Esophagus (tissue), 2 donors: ENCODE data around the gene TTLL3. TPM values are rescaled to one million over a fixed set of nuclear protein-coding genes. Genes with fewer than 3 reads are reported as not detected.
"Not testable (repeated sequence)": the region's sequence is repeated elsewhere in the genome, so short reads cannot be mapped to it uniquely, and the experiment has no call there.

Source experiments
- H3K27ac ChIP-seq, 2 donors: one replicate each; pipeline ENCODE4 v1.5.1; 2013; ENCODE audit warnings: low read depth in 2 of 2, mild to moderate bottlenecking in 2 of 2, inconsistent platforms in 1 of 2, low read length in 1 of 2, moderate library complexity in 1 of 2
- H3K27me3 ChIP-seq, 2 donors: one replicate each; pipeline ENCODE4 v1.6.1; 2013; ENCODE audit warnings: low read length in 2 of 2, control low read depth in 1 of 2, mild to moderate bottlenecking in 1 of 2; ENCODE audit not compliant: insufficient read depth in 2 of 2, control insufficient read depth in 1 of 2
- H3K36me3 ChIP-seq, 2 donors: one replicate each; pipeline ENCODE4 v1.6.1; 2013; ENCODE audit warnings: low read length in 1 of 2; ENCODE audit not compliant: control insufficient read depth in 2 of 2, insufficient read depth in 2 of 2
- H3K4me1 ChIP-seq, 2 donors: one replicate each; pipeline ENCODE4 v1.6.1; 2013; ENCODE audit warnings: low read length in 1 of 2; ENCODE audit not compliant: control insufficient read depth in 2 of 2, insufficient read depth in 2 of 2
- H3K4me3 ChIP-seq, 2 donors: one replicate each; pipeline ENCODE4 v1.5.1; 2013; ENCODE audit warnings: low read length in 2 of 2, mild to moderate bottlenecking in 2 of 2, low read depth in 1 of 2, moderate library complexity in 1 of 2
- H3K9me3 ChIP-seq, 2 donors: one replicate each; pipeline ENCODE4 v1.6.1; 2013; ENCODE audit warnings: mild to moderate bottlenecking in 2 of 2, low read depth in 1 of 2, low read length in 1 of 2, moderate library complexity in 1 of 2; ENCODE audit not compliant: control insufficient read depth in 2 of 2, insufficient read depth in 1 of 2
- WGBS, 2 donors: extraction: QIAGEN DNeasy Blood & Tissue Kit; methylation state at CpG; one replicate each; pipeline ENCODE4 v1.1.7; 2013; 5-methylcytosine and 5-hydroxymethylcytosine counted together
- polyA plus RNA-seq, 2 donors: library from polyadenylated mRNA; stranded (reverse); fragments of 200-250 nt; gene quantifications; one replicate each; pipeline ENCODE4 v1.2.3, GENCODE V29; 2013
- donor health status: healthy with polysubstance abuse.
- donor health status: Bipolar disorder and iron deficiency.

Gene TTLL3
- polyA plus RNA-seq, 2 donors = 14.5 to 31.2 TPM

DNA sequence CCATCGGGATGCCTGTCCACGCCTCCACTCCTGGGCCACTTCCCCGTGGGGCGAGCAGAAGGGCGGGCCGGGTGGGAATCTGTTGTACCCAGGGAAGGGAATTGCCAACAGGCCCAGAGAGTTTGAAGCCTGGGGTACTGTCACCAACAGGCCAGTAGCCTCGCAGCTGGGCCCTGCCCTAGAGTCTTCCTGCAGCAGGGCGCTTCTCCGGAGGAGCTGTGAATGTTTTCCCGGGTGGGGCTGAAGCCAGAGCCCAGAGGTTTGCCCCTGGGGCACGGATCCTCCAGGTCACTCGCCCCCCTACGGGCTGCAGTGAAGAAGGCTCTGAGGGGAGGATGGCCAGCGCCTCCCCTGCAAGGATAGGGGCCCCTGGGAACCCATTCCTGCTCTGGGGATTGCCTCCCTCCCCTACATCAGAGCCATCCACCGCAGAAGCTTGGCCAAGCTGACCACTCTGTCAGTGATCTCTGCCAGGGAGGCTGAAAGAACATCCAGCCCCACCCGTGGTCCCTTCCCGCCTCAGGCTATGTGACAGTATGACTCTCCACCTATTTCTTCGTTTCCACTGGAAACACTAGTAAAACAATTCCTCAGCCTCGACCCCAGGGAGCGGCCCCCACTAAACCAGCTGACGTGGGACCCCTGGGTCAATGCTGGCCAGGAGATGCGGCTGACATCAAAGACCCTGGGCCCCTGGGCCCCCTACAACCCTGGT, 53.2 kb downstream of the TTLL3 start:
- Histone ChIP-seq H3K27ac (peak overlapping the region; percentile 27 to 55), H3K36me3 (no peaks in the 10 kb centered on the region), H3K9me3 (no peaks in the 10 kb centered on the region), H3K27me3 (no peaks in the 10 kb centered on the region), H3K4me1 (peaks cover 0 to 4% of the 10 kb centered on the region in 2 donors), H3K4me3 (peak overlapping the region; percentile 13 to 33)
- WGBS, 2 donors = 57 to 62% methylated on average over 22 of the region's 22 CpGs

GRCh38 chr3:9864200-9864927, 54.3 kb downstream of the TTLL3 start:
- Histone ChIP-seq H3K9me3 (no peaks in the 10 kb centered on the region), H3K27me3 (no peaks in the 10 kb centered on the region), H3K4me3 (no peak overlapping the region), H3K27ac (peak overlapping the region; percentile 57 to 62), H3K36me3 (no peaks in the 10 kb centered on the region), H3K4me1 (peaks cover 0 to 4% of the 10 kb centered on the region in 2 donors)
- 59 to 73% methylated on average over 16 of the region's 16 CpGs for WGBS, 2 donors

DNA sequence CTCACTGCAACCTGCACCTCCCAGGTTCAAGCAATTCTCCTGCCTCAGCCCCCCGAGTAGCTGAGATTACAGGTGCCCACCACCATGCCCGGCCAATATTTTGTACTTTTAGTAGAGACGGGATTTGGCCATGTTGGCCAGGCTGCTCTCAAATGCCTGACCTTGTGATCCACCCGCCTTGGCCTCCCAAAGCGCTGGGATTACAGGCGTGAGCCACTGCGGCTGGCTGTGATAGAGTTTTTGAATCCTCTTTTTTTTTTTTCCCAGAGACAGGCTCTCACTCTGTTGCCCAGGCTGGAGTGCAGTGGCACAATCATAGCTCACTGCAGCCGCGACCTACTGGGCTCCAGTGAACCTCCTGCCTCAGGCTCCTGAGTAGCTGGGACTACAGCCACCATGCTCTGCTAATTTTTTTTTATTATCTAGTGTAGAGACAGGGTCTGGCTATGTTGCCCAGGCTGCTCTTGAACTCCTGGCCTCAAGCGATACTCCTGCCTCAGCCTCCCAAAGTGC, 55.1 kb downstream of the TTLL3 start:
- H3K27me3 ChIP-seq, H3K4me3 ChIP-seq, H3K36me3 ChIP-seq, H3K9me3 ChIP-seq, H3K27ac ChIP-seq, H3K4me1 ChIP-seq: not testable (repeated sequence)
- 87 to 91% methylated on average over 10 of the region's 10 CpGs for WGBS, 2 donors

DNA sequence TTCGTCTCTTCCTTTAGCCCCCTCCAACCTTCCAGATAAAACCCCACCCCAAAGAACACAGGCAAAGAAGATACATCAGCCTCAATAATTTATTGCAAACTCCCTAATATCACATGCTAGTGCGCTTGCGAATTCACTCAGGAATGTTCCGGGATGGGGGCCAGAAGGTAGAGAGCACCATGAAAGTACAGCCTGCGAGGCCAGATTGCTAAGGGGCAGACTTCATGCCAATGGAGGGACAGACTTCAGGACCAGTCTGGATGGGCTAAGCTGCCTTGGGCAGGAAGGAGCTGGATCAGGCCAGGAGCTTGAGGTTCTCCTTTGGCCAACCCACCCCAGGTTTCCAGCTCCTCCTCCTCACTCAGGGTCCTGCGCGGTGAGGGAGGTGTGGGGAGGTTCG, 56.6 kb downstream of the TTLL3 start:
- Histone ChIP-seq H3K4me1 (peaks cover 0 to 4% of the 10 kb centered on the region in 2 donors), H3K4me3 (no peak overlapping the region), H3K27ac (peak overlapping the region; percentile 8 to 55), H3K27me3 (no peaks in the 10 kb centered on the region), H3K9me3 (no peaks in the 10 kb centered on the region), H3K36me3 (no peaks in the 10 kb centered on the region)
- WGBS, 2 donors = 85 to 87% methylated on average over 8 of the region's 8 CpGs

DNA sequence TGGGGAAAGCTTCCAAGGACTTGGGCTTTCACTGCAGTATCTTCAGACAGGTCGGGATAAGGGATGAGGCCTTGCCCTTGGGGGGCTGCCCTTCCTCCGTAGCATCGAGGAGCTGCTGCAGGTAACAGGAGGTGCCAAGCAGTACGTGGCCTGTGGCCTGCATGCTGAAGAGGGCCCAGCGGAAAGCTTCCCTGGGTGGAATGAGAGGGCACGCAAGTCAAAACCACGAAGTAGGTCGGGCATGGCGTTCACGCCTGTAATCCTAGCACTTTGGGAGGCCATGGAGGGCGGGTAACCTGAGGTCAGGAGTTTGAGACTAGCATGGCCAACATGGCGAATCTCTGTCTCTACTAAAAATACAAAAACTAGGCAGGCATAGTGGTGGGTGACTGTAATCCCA, 57.0 kb downstream of the TTLL3 start:
- Histone ChIP-seq H3K9me3 (no peaks in the 10 kb centered on the region), H3K36me3 (no peaks in the 10 kb centered on the region), H3K27me3 (no peaks in the 10 kb centered on the region), H3K4me3 (no peak overlapping the region), H3K27ac (peak overlapping the region; percentile 8 to 55), H3K4me1 (peaks cover 0 to 4% of the 10 kb centered on the region in 2 donors)
- 88 to 93% methylated on average over 12 of the region's 12 CpGs for WGBS, 2 donors

- no peak overlapping the region for H3K4me3 ChIP-seq
- no peaks in the 10 kb centered on the region for H3K4me1 ChIP-seq
- no peaks in the 10 kb centered on the region for H3K36me3 ChIP-seq
- H3K27me3 ChIP-seq = no peaks in the 10 kb centered on the region
- H3K27ac ChIP-seq = no peak overlapping the region
- no peaks in the 10 kb centered on the region for H3K9me3 ChIP-seq
- WGBS, 2 donors = 74 to 82% methylated on average over 5 of the region's 5 CpGs
Measured at GRCh38 chr3:9869955-9870354, 59.9 kb downstream of the TTLL3 start.

- H3K4me1 ChIP-seq = no peaks in the 10 kb centered on the region
- 43 to 73% methylated on average over 1 of the region's 1 CpG for WGBS, 2 donors
- no peaks in the 10 kb centered on the region for H3K36me3 ChIP-seq
- H3K27ac ChIP-seq = no peak overlapping the region
- H3K27me3 ChIP-seq = no peaks in the 10 kb centered on the region
- H3K4me3 ChIP-seq = no peak overlapping the region
- H3K9me3 ChIP-seq = no peaks in the 10 kb centered on the region
Measured at GRCh38 chr3:9870978-9871377, 60.9 kb downstream of the TTLL3 start.

DNA sequence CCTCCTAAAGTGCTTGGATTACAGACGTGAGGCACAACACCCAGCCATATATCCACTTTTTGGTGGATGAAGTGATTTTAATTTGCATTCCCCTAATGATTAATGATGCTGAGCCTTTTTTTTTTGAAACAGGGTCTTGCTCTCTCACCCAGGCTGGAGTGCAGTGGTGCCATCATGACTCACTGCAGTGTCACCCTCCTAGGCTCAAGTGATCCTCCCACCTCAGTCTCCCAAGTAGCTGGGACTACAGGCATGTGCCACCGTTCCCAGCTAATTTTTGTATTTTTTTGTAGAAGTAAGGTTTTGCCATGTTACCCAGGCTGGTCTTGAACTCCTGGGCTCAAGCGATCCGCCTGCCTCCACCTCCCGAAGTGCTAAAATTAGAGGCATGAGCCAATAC, 62.0 kb downstream of the TTLL3 start:
- WGBS, 2 donors = 94 to 96% methylated on average over 5 of the region's 5 CpGs
- H3K36me3 ChIP-seq, H3K4me3 ChIP-seq, H3K9me3 ChIP-seq, H3K27me3 ChIP-seq, H3K27ac ChIP-seq, H3K4me1 ChIP-seq: not testable (repeated sequence)

DNA sequence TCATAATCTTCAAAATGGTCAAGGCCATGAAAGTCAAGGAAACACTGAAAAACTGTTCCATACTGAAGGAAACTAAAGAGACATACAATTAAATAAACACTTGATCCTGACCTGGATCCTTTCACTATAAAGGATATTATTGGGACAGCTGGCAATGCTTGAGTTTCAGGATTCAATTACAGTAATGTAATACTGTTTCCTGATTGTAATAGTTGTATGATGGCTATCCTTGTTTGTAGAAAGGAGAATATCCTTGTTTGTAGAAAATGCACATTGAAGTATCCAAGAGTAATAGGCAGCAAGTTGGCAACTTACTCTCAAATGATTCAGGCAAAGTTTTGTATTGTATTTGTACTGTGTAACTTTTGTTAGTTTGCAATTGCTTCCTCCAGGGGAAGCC, 65.4 kb downstream of the TTLL3 start:
- no peak overlapping the region for H3K4me3 ChIP-seq
- H3K27ac ChIP-seq = no peak overlapping the region
- no peaks in the 10 kb centered on the region for H3K4me1 ChIP-seq
- no peaks in the 10 kb centered on the region for H3K9me3 ChIP-seq
- H3K27me3 ChIP-seq = no peaks in the 10 kb centered on the region
- H3K36me3 ChIP-seq = no peaks in the 10 kb centered on the region

DNA sequence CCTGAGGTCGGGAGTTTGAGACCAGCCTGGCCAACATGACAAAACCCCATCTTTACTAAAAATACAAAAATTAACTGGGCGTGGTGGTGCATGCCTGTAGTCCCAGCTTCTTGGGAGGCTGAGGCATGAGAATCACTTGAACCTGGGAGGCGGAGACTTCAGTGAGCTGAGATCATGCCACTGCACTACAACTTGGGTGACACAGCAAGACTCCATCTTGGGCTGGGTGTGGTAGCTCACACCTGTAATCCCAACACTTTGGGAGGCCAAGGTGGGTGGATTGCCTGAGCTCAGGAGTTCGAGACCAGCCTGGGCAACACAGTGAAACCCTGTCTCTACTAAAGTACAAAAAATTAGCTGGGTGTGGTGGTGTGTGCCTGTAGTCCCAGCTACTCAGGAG, 66.2 kb downstream of the TTLL3 start:
- 81 to 89% methylated on average over 4 of the region's 4 CpGs for WGBS, 2 donors
- H3K27me3 ChIP-seq, H3K4me3 ChIP-seq, H3K9me3 ChIP-seq, H3K27ac ChIP-seq, H3K4me1 ChIP-seq, H3K36me3 ChIP-seq: not testable (repeated sequence)
